Stimulated activated CD8-positive, alpha-beta memory T cell treated with anti-CD3 and anti-CD28 coated beads, Interleukin-7, amount 100 ng/mL, for 48 hours (primary cell): ENCODE measurements around the gene GRIK5.
A peak's percentile ranks its signal among the peaks of the same experiment; 100 is the strongest.
"Not testable (repeated sequence)": the region's sequence is repeated elsewhere in the genome, so short reads cannot be mapped to it uniquely, and the experiment has no call there.

Experiments
- DNase-seq, 2 donors: peaks; one replicate each; pipeline ENCODE4 v3.0.0-alpha.2; 2020; ENCODE audit warnings: low read depth in 1 of 2; ENCODE audit errors: extremely low read depth in 1 of 2

GRIK5 gene

DNA sequence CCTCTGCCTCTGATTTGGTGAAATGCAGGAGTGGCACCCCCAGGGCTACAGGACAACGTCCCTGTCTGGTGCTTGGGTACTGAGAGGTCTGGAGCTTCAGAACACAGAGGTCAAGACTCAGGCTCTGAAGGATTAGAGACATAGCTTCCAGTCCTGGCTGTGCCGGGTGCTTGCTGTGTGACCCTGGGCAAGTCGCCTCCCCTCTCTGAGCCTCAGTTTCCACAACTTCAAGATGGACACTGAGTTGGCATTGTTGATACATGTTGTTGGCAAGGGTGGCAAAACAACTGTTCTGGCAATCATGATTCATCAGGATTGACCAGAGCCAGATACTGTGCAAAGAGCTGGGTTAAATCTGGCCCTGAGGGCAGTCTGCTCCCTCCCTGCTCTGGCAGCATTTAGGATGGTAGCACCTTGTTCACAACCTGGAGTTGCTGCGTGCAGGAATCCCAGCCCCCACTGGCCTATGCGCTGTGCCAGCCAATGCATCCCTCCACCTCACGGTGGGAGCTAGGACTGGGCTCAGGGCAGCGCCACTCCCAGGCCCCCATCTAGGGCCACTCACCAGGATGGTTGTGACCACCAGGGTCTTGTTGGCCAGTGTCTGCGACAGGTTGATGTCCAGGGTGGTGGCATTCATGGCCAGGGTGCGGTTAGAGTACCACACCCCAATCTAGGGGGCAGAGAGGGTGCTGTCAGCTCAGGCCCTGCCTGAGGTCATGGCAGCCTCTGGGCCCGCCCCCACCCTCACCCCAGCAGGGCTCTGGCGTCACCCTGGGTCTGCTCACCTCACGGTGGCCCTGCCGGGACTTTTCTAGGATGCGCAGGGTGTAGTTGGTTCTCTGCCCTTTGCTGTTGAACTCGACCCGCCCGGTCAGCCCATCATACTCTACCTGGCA is 16.7 kb downstream of the GRIK5 start:
- no peak for DNase-seq

DNA sequence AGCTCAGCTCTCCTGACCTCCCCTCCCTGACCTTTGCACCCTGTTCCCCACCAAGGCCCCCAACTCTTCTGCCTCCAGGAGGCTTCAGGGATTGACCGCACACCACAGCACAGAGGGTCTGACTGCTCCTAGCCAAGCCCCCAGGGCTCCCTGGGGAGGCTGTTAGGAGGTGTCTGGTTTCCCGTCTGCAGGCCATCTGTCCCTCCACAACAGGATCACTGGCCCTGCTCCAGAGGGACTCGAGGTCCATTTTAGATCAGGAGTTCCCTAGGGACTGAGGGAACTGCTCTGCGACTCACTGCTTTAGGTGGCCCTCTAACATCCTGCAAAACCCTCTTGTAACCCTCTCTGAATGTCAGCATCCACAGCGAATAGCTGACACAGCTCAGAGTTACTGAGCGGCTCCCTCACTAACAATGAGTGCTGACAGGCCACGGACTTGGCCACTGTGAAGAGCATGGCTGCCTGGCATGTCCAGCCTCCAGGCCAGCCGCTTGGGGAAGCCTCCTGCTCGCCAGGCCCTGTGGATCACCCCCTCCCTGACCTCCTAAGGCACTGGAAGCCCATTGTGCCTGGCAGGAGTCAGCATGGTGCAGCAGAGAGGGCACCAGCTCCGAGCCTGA is 17.7 kb downstream of the GRIK5 start:
- DNase-seq = no peak

GRCh38 chr19:42051166-42052115 is 18.6 kb downstream of the GRIK5 start:
- peak in 1 of 2 donors; percentile 67 for DNase-seq

GRCh38 chr19:42048992-42049391 is 21.0 kb downstream of the GRIK5 start:
- no peak for DNase-seq

DNA sequence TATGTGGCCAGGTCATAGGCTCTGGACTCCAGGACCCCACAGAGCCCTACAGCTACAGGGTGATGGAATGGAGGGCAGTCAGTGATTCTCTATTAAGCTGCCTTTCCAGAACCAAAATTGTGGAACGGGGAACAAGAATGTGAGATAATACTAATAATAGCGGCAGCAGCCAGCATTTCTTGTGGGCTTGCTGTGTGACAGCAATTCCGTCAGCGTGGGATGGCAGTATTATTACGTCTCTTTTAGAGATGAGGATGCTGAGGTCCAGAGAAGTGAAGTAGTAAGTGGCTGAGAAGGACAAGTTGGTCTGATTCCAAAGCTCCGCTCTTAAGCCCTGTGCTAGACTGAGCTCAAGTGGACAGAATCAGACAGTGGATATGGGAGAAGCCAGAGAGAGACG is 24.4 kb downstream of the GRIK5 start:
- DNase-seq = no peak

DNA sequence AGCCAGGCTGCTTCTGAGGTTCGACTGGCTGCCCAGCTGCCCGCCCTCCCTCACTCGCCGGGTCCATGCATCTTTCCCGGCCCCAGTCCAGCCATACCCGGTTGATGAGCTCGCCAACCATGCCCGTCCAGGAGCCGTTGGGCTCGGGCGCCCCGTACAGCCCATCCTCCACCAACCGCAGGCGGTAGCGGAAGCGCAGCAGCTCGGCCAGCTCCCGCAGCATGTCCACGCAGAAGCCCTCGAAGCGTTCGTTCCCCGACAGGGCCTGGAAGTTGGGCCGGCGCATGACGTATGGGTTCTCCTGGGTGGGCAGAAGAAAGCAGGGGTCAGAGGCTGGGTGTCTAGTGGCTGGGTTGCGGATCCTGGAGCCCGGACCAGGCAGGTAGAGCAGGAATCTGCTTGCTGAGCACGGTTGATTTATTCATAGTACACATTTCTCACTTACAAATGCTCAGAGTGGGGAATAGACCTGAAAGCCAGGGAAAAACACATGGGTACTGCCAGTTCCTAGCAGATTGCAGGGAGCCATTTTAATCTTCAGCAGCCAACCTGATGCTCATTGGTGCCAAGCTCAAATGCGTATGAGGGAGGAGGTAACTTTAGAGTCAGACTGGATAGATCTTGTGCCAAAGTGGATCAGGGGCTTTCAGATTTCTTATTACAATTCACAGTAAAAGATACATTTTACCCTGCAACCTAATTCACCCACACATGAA is 27.4 kb downstream of the GRIK5 start:
- DNase-seq = no peak

GRCh38 chr19:42040491-42040890 is 29.5 kb downstream of the GRIK5 start:
- DNase-seq = not testable (repeated sequence)

GRCh38 chr19:42040031-42040430 is 30.0 kb downstream of the GRIK5 start:
- no peak for DNase-seq

DNA sequence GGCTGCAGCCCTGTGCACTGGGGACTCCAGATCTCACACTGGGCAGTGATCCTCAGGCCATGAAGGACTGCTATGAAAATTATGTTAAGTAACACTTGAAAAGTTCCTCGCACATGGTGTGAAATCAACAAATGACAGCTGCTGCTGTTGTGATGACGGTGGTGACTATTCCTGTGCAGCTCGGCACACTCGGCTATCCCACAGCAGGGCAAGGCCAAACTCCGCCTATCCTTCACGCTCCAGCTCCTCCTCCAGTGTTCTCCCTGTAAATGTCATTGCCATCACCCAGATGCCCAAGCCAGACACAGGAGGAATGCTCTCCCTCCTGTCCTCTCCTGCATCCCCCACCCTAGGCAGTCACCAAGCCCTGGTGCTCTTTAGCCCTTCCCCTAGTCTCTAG is 31.3 kb downstream of the GRIK5 start:
- no peak for DNase-seq

DNA sequence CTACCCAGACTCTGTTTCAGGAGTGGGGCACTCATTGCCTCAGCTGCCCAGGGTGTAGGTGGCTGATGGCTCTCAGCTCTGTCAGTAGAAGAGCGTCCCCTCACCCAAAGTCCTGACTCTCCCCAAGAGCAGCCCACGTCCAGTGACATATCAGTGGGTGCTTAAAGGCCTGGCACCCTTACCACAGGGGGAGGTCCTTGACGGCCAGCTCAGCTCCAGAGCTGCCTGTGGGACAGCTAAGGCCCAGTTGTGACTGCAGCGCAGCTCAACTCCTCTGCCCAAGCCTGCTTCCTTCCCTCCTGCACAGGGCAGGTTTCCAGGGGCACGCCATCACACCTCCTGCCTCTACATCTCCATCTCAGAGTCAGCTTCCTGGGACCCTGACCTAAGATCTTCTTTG is 32.4 kb downstream of the GRIK5 start:
- DNase-seq = no peak

- DNase-seq = peak in 1 of 2 donors; percentile 56
Observed at GRCh38 chr19:42034640-42035391, 35.2 kb downstream of the GRIK5 start.

DNA sequence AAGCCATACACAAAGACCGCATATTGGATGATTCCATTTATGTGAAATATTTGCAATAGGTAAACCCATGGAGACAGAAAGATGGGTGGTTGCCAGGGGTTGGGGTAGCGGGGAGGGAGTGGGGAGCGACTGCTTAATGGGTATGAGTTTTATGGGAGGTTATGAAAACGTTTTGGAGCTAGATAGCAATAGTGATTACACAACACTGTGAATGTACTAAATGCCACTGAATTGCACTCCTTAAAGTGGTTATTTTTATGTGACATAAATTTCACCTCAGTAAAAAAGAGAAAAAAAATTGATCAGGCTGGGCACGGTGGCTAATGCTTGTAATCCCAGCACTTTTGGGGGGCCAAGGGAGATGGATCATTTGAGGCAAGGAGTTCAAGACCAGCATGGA is 36.6 kb downstream of the GRIK5 start:
- DNase-seq = no peak

DNA sequence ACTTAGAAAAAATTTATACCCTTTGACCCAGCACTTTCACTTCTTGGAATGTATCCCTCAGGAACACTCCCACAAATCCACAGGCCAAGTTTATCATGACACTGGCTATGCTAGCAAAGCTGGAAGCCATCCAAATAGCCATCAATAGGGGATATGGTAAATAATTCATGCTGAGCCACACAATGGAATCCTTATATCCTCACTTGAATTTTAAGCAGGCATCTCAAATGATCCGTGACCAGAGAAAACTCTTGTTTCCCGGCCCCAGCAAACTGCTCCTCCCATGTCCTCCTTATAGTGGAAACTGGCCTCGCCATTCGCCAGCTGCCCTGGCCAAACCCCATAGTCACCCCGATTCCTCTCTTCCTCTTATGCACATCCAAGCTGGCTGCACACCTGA is 37.6 kb downstream of the GRIK5 start:
- DNase-seq = no peak

DNA sequence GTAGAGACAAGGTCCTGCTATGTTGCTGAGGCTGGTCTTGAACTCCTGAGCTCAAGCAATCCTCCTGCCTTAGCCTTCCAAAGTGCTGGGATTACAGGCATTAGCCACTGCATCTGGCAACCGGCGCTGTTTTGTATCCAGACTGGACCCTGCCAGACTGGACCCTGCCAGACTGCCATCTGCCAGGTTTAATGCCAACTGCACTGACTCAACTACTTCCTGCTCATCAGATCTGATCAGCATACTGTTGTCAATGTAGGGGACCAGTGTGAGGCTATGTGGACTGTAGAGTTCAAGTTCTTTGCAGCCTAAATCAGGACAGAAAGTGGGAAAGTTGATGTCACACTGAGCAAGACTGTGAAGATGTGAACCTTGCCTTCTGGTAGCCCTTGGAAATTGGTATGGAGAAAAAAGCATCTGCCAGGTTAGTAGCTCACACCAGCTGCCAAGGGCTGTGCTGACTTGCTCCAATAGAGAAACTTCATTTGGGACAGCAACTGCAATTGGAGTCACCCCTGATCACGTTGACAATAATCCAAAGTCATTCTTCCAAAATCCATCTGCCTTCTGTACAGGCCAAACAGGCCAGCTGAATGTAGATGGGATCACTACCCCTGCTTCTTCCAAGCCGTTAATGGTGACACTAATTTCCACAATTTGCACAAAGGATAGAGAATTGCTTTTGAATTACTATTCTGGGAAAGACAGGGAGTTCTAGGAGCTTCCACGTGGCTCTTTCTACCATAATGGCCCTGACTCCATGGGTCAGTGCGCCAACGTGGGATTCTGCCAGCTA is 39.2 kb downstream of the GRIK5 start:
- no peak for DNase-seq

GRCh38 chr19:42028304-42029216 is 41.4 kb downstream of the GRIK5 start:
- DNase-seq = no peak

GRCh38 chr19:42024622-42025111 is 45.3 kb downstream of the GRIK5 start:
- no peak for DNase-seq

DNA sequence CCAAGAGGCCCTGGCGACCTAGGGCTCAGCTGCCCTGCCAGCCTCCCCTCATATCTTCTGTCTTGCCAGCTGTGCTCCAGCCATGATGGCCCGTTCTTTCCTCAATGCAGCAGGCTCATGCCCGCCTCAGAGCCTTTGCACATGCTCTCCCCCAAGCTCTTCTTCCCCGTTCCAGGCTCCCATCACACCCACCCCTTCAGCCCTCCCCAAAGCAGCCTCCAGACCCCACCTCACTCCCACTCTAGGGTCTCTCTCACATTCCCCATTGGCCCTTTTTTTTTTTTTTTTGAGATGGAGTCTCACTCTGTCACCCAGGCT is 46.1 kb downstream of the GRIK5 start:
- no peak for DNase-seq
